OCI-LY7 (cell line): ENCODE data around the gene CYBB. TPM values are rescaled to one million over a fixed set of nuclear protein-coding genes. Genes with fewer than 3 reads are reported as not detected.

Experiments used
- BruUV-seq: library from RNA; stranded (reverse); fragments of 400-500 nt; replicated peaks from 2 replicates; lab custom pipeline; 2021; lab: Mats Ljungman, UMichigan
- CTCF ChIA-PET: fragments of 300-600 bp; sonication (Branson Sonifier 250); formaldehyde crosslinking; loops from one replicate; lab custom pipeline; 2022; ENCODE audit warnings: antibody characterized with exemption; ENCODE audit not compliant: unreplicated experiment; lab: Charles Lee
- POLR2A ChIA-PET: fragments of 300-600 bp; sonication (Branson Sonifier 250); formaldehyde crosslinking; loops from one replicate; lab custom pipeline; 2022; ENCODE audit warnings: antibody characterized with exemption; lab: Charles Lee
- DNase-seq: peaks from one replicate; pipeline ENCODE4 v3.0.0-alpha.2; 2015; ENCODE audit warnings: low spot score
- H2AFZ ChIP-seq: fragments of 200-600 bp; sonication (generic), shearing (Covaris generic); 2 replicates; pipeline ENCODE4 v1.6.1; 2014; ENCODE audit warnings: mild to moderate bottlenecking, antibody characterized with exemption, low read length, moderate library complexity
- H3K27ac ChIP-seq: fragments of 200-600 bp; sonication (generic); 2 replicates; pipeline ENCODE4 v1.5.1; 2014; ENCODE audit warnings: mixed run types, low read depth, mild to moderate bottlenecking, moderate library complexity, low read length, inconsistent platforms; ENCODE audit not compliant: poor library complexity, severe bottlenecking
- H3K36me3 ChIP-seq: fragments of 200-600 bp; sonication (generic); 2 replicates; pipeline ENCODE4 v1.6.1; 2014; ENCODE audit warnings: mild to moderate bottlenecking, antibody characterized with exemption, low read length, moderate library complexity, mixed read lengths; ENCODE audit not compliant: insufficient read depth
- H3K4me1 ChIP-seq: fragments of 200-600 bp; sonication (generic); 2 replicates; pipeline ENCODE4 v1.5.1; 2014; ENCODE audit warnings: mild to moderate bottlenecking, low read length; ENCODE audit not compliant: insufficient read depth, poor library complexity, severe bottlenecking
- H3K4me2 ChIP-seq: fragments of 200-600 bp; sonication (generic); 2 replicates; pipeline ENCODE4 v1.6.1; 2014; ENCODE audit warnings: mild to moderate bottlenecking, low read length
- H3K4me3 ChIP-seq: fragments of 200-600 bp; sonication (generic); 2 replicates; pipeline ENCODE4 v1.5.1; 2014; ENCODE audit warnings: mild to moderate bottlenecking, low read depth, low read length; ENCODE audit not compliant: poor library complexity, severe bottlenecking
- H3K79me2 ChIP-seq: fragments of 200-600 bp; sonication (generic); 2 replicates; pipeline ENCODE4 v1.6.1; 2016; ENCODE audit warnings: low read depth, mild to moderate bottlenecking, low read length, moderate library complexity, mixed read lengths; ENCODE audit not compliant: insufficient read depth
- H3K9me2 ChIP-seq: fragments of 200-600 bp; sonication (generic); 2 replicates; pipeline ENCODE4 v1.6.1; 2016; ENCODE audit warnings: mild to moderate bottlenecking, low read length, mixed read lengths; ENCODE audit not compliant: insufficient read depth
- H3K9me3 ChIP-seq: fragments of 200-600 bp; sonication (generic); 2 replicates; pipeline ENCODE4 v1.6.1; 2014; ENCODE audit warnings: mild to moderate bottlenecking, mixed run types, low read length, mixed read lengths
- H4K20me1 ChIP-seq: fragments of 200-600 bp; sonication (generic); 2 replicates; pipeline ENCODE4 v1.6.1; 2014; ENCODE audit warnings: mild to moderate bottlenecking, antibody characterized with exemption, low read length, moderate library complexity, mixed read lengths; ENCODE audit not compliant: insufficient read depth
- CTCF ChIP-seq: fragments of 200-600 bp; sonication (generic); conservative IDR thresholded peaks from 2 replicates; pipeline ENCODE4 v1.5.1; 2014; ENCODE audit warnings: mild to moderate bottlenecking, antibody characterized with exemption, low read length, moderate library complexity, mixed read lengths
- EZH2phosphoT487 ChIP-seq: fragments of 200-600 bp; sonication (generic); IDR thresholded peaks from 2 replicates; pipeline ENCODE4 v1.6.1; 2018; ENCODE audit warnings: low read depth, borderline replicate concordance, mild to moderate bottlenecking, mixed run types, antibody characterized with exemption, low read length, moderate library complexity, mixed read lengths
- intact Hi-C: fragments of 100-400 bp; cut with micrococcal nuclease; formaldehyde crosslinking; loops from one replicate; pipeline ENCODE4 v1.10.0; 2022; ENCODE audit not compliant: unreplicated experiment
- total RNA-seq, 2 experiments: library from RNA; depleted of rRNA in 1 of 2; stranded (reverse); fragments of >200 nt in 1 of 2; shearing (Covaris generic) in 1 of 2; gene quantifications; 2 replicates each; pipeline ENCODE4 v1.2.3, GENCODE V29; 2014 to 2022

Gene CYBB
- total RNA-seq, 2 experiments from 2014 or later: 25.4 to 38.3 TPM

GRCh38 chrX:37776283-37776986 is 3.4 kb upstream of the CYBB start:
- peak overlapping the region; percentile 55 for H3K4me2 ChIP-seq
- TF ChIP-seq EZH2phosphoT487 (no peak), CTCF (no peak)
- H3K36me3 ChIP-seq: no peaks in the 10 kb centered on the region
- H3K4me3 ChIP-seq: peak overlapping the region; percentile 32
- peak overlapping the region; percentile 75 for H3K27ac ChIP-seq
- no TSS peak for BruUV-seq
- ChIA-PET POLR2A (interaction anchor here (0.8 to 6.9 kb wide), 11 partner anchors 9 to 48 kb away, joined by 3 to 51 read pairs (median 5); no protein-coding TSS in a partner anchor), CTCF (interaction anchor here (1.2 to 1.4 kb wide), 3 partner anchors 10 to 41 kb away, joined by 4 to 7 read pairs (median 5); no protein-coding TSS in a partner anchor)
- H3K9me3 ChIP-seq: no peaks in the 10 kb centered on the region
- H3K4me1 ChIP-seq: peaks cover 43% of the 10 kb centered on the region
- peak overlapping the region; percentile 55; the same call in 1 of the 2 replicates for H2AFZ ChIP-seq
- DNase-seq: peak; percentile 77
- H4K20me1 ChIP-seq: no peaks in the 10 kb centered on the region
- no peaks in the 10 kb centered on the region for H3K9me2 ChIP-seq
- H3K79me2 ChIP-seq: peaks cover 17% of the 10 kb centered on the region
- intact Hi-C loops: no loop called here

GRCh38 chrX:37776987-37777325 is 2.9 kb upstream of the CYBB start:
- no TSS peak for BruUV-seq
- Histone ChIP-seq H3K79me2 (peaks cover 22% of the 10 kb centered on the region), H3K4me3 (peak overlapping the region; percentile 32), H3K27ac (peak overlapping the region; percentile 75), H4K20me1 (no peaks in the 10 kb centered on the region), H3K4me2 (peak overlapping the region; percentile 55), H2AFZ (peak overlapping the region; percentile 55; the same call in 1 of the 2 replicates), H3K36me3 (0 out of 2 replicates have a peak, but pooled peaks cover under 1% of the 10 kb centered on the region), H3K4me1 (peaks cover 48% of the 10 kb centered on the region), H3K9me2 (no peaks in the 10 kb centered on the region), H3K9me3 (no peaks in the 10 kb centered on the region)
- TF ChIP-seq EZH2phosphoT487 (no peak), CTCF (no peak)
- ChIA-PET POLR2A (interaction anchor here (0.8 to 6.9 kb wide), 11 partner anchors 8 to 47 kb away, joined by 3 to 51 read pairs (median 5); no protein-coding TSS in a partner anchor), CTCF (interaction anchor here (1.2 to 1.4 kb wide), 3 partner anchors 9 to 40 kb away, joined by 4 to 7 read pairs (median 5); no protein-coding TSS in a partner anchor)
- intact Hi-C loops: no loop called here
- no peak for DNase-seq
